Measurements from ENCODE around the gene FBLN1.
"Not testable (repeated sequence)": the region's sequence is repeated elsewhere in the genome, so short reads cannot be mapped to it uniquely, and the experiment has no call there.

FBLN1 gene

DNA sequence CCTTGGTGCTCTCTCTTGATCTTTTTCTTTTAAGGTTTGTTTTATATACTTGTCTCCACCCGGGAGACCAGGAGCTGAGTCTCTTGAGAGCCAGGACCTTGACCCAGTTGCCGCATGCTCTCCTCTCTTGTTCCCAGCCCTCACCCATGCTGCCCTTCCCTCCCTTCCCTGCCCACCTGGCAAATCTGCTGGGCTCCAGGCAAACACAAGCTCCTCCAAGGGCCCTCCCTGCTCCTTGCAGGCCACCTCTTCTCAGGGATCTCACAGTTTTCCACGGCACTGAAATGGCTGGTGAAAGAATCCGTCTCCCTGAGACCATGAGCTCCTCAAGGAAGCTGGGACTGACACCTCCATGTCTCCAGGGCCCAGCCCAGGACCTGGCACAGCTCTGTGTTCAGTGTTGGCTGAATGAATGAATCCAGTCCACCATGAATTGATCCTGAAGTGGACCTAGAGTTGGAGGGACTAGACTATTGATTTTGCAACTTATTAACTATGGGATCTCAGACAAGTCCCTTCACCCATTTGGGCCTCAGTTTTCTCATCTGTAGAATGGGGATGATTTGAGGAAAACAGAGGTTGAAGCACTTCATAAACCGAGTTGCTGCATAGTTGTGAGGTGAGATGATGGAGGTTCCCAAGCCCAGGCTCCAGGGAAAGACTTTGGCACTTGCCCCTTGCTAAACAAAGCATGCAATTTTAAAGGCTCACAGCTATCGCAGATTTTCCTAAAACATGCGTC is 25.1 kb upstream of the FBLN1 start:
- no peak for DNase-seq

DNA sequence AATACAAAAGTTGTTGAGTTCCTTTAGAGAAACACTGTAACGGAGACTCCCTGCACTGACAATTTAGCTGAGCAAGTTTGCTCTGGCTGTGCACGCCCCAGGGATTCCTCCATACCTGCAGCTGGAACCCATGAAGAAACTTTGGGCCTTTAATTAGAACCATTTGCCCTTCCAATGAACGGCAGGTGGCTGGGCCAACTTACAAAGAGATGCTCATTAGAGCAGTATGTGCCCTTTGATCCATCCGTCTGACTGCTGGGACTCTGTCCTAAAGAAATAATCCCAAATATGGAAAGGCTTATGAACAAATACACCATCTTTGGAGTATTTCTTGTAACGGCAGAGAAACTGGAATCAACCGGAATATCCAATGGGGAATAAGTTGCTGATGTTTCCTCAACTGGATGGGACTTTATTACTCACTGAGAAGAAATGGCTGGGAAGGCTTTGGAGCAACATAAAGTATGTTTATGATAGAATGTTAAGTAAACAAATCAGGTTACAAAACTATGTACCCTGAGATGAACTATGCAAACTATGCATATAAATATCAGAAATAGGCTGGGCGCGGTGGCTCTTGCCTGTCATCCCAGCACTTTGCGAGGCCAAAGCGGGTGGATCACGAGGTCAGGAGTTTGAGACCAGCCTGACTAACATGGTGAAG is 24.4 kb upstream of the FBLN1 start:
- DNase-seq, result no peak

DNA sequence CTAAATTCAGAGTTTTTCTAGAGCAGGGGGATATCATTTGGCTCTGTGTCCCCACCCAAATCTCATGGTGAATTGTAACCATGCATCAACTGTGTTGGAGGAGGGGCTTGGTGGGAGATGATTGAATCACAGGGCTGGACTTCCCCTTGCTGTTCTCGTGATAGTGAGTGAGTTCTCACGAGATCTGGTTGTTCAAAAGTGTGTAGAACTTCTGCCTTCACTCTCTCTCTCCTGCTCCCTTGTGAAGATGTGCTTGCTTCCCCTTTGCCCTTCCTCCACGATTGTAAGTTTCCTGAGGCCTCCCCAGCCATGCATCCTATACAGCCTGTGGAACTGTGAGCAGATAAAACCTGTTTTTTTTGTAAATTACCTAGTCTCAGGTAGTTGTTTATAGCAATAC is 22.0 kb upstream of the FBLN1 start:
- DNase-seq, result no peak

DNA sequence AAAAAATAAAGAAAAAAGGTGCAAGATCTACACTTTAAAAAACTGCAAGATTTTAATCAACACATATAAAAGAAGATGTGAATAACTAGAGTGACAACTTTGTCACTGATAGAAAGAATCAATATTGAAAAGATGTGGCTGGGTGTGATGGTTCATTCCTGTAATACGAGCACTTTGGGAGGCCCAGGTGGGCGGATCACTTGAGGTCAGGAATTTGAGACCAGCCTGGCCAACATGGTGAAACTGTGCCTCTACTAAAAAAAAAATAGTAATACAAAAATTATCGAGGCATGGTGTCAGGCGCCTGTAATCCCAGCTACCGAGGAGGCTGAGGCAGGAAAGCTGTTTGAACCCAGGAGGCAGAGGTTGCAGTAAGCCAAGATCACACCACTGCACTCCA is 21.0 kb upstream of the FBLN1 start:
- DNase-seq, result no peak

- no peak for DNase-seq
These were observed 20.5 kb upstream of the FBLN1 start for GRCh38 chr22:45482169-45482568.

DNA sequence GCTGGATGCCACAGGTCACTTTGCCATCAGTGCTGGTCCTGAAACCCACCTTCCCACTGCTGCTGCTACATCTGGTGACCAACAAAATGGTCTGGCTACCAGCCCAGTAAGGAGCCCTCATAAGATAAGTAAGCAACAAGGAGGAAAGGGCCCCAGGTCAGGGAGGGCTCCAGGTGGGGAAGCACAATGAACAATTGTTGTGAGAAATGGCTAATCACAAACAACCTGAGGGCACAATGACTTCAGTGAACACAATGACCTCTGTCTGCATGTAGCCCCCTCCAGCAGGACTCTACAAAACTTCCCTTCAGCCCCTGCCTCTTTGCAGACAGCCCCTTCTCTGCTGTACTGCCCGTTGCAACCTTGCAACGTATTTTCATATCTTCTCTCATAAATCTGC is 19.4 kb upstream of the FBLN1 start:
- no peak for DNase-seq

GRCh38 chr22:45483918-45484499 is 18.7 kb upstream of the FBLN1 start:
- DNase-seq, result no peak

DNA sequence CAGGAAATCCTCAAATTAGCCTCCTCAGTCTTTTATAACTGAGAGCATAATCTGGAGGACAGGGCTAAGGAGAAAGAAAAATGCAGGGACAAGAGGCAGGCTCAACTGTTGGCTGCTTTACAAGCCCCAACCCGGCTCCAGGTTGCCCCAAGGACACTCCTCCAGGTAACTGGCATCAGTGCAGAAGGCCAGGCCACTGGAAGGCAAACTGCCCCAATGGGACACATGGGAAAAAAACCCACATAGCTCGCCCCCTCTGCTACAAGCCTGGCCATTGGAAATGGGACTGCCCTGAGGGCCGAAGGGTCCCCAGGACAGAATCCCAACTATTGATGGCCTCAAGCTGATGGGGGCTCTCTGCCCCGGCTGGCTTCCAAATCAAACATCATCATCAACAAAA is 17.9 kb upstream of the FBLN1 start:
- DNase-seq, result no peak

- no peak for DNase-seq
These were observed 17.4 kb upstream of the FBLN1 start for GRCh38 chr22:45485261-45485660.

GRCh38 chr22:45488764-45489370 is 13.8 kb upstream of the FBLN1 start:
- no peak for DNase-seq

DNA sequence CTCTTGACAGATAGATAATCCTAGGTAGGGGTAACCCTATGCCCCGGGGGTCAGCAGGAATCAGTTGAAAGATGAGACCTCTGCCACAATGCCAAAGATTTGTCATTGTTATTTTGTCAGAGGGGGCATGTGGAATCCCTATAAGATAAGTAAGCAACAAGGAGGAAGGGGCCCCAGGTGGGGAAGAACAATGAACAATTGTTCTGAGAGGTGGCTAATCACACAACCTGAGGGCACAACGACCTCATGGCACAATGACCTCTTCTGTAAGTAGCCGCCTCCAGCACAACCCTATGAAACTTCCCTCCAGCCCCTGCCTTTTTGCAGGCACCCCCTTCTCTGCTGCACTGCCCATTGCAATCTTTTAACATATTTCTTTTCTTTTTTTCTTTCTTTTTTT is 11.8 kb upstream of the FBLN1 start:
- DNase-seq, result no peak

GRCh38 chr22:45491841-45492240 is 10.8 kb upstream of the FBLN1 start:
- DNase-seq, result no peak

DNA sequence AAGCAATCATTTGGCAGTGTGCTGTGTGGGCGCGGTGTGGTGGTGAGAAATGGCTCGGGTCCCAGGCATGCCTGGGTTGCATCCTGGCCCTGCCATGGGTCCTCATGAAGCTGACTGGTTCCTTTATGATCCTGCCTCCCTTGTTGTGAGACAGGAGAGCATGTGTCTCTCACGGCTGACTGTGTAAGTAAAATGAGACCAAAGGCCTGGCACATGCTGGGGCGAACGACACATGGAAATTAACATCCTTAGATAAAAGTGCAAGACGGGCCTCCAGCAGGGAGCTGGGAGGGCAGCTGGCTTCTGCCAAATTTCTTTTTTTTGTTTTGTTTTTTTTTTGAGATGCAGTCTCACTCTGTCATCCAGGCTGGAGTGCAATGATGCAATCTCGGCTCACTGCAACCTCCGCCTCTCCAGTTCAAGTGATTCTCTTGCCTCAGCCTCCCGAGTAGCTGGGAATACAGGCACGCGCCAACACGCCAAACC is 9.4 kb upstream of the FBLN1 start:
- DNase-seq, result no peak

GRCh38 chr22:45494306-45494705 is 8.4 kb upstream of the FBLN1 start:
- not testable (repeated sequence) for DNase-seq

DNA sequence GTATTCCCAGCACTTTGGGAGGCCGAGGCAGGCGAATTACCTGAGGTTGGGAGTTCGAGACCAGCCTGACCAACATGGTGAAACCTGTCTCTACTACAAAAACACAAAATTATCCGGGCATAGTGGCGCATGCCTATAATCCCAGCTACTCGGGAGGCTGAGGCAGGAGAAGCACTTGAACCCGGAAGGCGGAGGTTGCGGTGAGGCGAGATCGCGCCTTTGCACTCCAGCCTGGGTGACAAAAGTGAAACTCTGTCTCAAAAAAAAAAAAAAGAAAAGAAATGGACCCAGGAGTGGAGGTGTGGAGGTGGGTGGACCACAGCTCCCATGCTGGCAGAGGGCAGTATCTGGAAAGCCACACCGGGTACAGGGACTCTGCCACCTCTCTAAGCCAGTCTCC is 7.1 kb upstream of the FBLN1 start:
- DNase-seq, result not testable (repeated sequence)

GRCh38 chr22:45496451-45496941 is 6.2 kb upstream of the FBLN1 start:
- no peak for DNase-seq

DNA sequence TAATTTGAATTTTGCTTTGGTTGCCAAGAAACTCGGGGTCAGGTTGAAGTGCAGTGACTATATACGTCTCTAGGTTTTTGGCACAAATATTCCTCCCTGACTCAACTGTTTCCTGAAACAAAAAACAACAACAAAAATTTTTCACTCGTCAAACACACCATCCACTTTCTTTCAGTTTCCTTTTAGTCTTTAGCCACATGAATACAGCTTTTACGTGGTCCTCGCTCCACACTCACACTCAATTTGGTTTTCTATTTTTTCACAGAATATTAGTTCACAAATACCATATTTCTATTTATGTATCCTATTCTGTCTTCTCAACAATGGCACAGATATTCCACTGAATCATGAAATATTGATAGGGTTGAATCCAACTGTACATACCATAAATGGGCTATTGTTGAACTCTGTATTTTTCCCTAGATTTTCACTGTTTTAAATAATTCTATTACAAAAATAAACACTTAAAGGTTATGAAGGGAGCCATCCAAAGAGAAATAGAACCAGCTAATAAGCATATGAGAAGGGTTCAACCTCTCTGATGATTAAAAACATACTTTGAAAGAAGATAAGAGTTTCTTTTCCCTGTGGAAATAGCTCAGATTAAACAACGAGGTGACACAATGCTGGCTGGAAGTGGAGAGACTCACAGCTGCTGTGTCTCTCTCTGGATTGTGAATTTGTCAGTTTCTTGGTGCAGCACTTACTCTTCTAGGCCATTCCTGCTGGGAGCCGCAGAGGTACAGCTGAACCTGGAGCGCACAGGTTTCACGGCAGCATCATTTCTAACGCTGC is 5.1 kb upstream of the FBLN1 start:
- DNase-seq, result no peak

DNA sequence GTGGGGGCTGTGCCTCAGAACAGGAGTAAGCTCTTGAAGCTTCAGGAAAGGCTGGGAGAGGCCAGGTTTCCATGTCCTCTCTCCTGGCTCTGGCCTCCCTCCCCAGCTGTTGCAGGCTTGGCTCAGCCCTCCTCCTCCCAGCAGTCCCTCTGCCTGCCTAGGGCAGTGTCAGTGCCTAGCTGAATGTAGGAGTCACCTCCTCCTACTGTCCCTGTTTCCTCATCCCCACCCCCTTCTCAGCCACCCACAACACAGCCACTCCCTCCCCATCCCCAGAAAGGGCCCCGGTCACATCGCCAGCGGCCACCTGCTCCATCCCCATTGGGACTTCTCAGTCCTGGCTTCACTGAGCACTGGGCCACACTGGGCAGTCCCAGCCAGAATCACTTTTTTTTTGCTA is 2.9 kb upstream of the FBLN1 start:
- no peak for DNase-seq

- no peak for DNase-seq
These were observed 550 bp downstream of the FBLN1 start for GRCh38 chr22:45503050-45503815.

GRCh38 chr22:45503816-45504372 is 1.2 kb downstream of the FBLN1 start:
- DNase-seq, result no peak

All from inflammatory macrophage (primary cell).